Bronchial epithelial cell (primary cell): ENCODE measurements around the gene ERV3-1. TPM values are rescaled to one million over a fixed set of nuclear protein-coding genes. Genes with fewer than 3 reads are reported as not detected.
A peak's percentile ranks its signal among the peaks of the same experiment; 100 is the strongest.
"Not testable (repeated sequence)": the region's sequence is repeated elsewhere in the genome, so short reads cannot be mapped to it uniquely, and the experiment has no call there.

Experiments
- DNase-seq: peaks from one replicate; pipeline ENCODE4 v3.0.0-alpha.2; 2010; ENCODE audit warnings: low read depth
- FAIRE-seq: peaks from 2 replicates; lab custom pipeline; 2011; peaks lifted over from hg19 to GRCh38; lab: Jason Lieb, UNC
- H3K27me3 ChIP-seq: 2 replicates; pipeline ENCODE4 v1.5.1; 2011; ENCODE audit warnings: low read length; ENCODE audit not compliant: control insufficient read depth, insufficient read depth
- H3K36me3 ChIP-seq: 2 replicates; pipeline ENCODE4 v1.5.1; 2011; ENCODE audit warnings: low read length; ENCODE audit not compliant: control insufficient read depth, insufficient read depth
- H3K4me3 ChIP-seq: 2 replicates; pipeline ENCODE4 v1.5.1; 2011; ENCODE audit warnings: mild to moderate bottlenecking, low read depth, low read length, control low read depth
- CTCF ChIP-seq: IDR thresholded peaks from 2 replicates; pipeline ENCODE4 v1.5.1; 2011; ENCODE audit warnings: mild to moderate bottlenecking, moderate library complexity, low read length, control low read depth, inconsistent platforms; ENCODE audit not compliant: insufficient read depth, severe bottlenecking
- total RNA-seq: library from RNA; depleted of rRNA; stranded (reverse); fragments of >200 nt; gene quantifications from 2 replicates; pipeline ENCODE4 v1.2.1, GENCODE V29; 2014

ERV3-1 gene
- total RNA-seq, 1 donor from 2014 or later = 7.4 TPM

DNA sequence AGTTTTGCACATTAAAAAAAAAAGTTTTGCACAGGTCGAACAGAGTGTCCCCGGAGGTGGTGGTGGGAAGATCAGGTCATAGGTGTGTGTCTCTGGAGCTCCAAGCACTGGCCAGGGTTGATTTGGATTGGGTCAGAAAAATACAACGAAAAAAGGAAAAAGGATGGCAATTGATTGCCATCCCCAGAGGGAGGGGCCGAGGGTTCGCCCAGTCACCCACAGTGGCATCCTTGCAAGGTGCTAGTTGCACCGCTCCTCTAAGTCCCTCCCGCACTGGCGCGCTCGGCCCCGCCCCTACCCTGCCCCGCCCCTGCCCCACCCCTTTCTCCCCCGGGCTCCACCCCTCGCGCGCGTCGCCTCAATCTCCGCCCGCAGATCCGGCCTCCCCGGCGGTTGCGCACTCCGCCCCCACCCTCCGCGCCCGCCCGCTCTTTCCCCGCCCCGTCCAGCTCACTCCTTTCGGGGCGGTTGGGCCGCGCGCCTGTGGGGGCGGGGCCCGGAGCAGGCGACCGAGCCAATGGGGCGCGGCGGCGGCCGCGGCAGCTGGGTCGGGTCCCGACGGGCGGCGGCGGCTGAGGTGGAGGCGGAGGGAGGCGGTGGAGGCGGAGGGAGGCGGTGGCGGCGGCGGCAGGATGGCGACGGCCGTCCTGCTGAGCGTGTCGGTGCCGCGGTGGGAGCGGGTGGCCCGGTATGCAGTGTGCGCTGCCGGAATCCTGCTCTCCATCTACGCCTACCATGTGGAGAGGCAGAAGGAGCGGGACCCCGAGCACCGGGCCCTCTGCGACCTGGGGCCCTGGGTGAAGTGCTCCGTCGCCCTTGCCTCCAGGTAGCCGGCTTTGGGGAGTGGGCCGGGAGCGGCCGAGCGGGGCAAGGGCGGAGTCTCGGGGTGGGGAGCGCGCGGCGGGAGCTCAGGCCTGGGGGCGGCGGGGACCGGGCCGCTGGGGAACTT is 31.5 kb upstream of the ERV3-1 start:
- no peak for FAIRE-seq
- no peak for TF ChIP-seq CTCF

GRCh38 chr7:65036526-65036925 is 30.0 kb upstream of the ERV3-1 start:
- H3K36me3 ChIP-seq, FAIRE-seq, H3K27me3 ChIP-seq, DNase-seq, H3K4me3 ChIP-seq: not testable (repeated sequence)

More for the DNA sequence above, 31.5 kb upstream of the ERV3-1 start:
- H3K4me3 ChIP-seq = peak overlapping the region; percentile 69
- H3K36me3 ChIP-seq = no peaks in the 10 kb centered on the region
- peak; percentile 63 for DNase-seq
- no peaks in the 10 kb centered on the region for H3K27me3 ChIP-seq

DNA sequence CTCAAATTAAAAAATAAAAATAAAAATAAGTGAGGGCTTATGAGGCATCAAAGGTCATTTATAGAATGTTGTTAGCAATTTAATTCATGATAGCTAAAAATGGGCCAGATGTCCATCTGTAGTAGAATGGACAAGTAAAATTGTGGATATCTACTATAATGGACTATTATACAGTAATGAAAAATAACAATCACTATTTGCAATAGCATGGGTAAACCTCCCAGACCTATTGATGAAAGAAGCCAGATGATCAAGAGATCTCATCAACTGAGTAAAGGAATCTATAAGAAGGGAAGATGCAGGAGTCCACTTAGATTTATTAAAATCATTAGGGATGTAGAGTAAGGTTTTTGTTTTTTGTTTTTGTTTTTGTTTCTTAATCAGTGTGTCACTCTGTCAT is 29.0 kb upstream of the ERV3-1 start:
- H3K36me3 ChIP-seq, H3K4me3 ChIP-seq, DNase-seq, FAIRE-seq, H3K27me3 ChIP-seq: not testable (repeated sequence)

- not testable (repeated sequence) for DNase-seq, H3K27me3 ChIP-seq, H3K4me3 ChIP-seq, FAIRE-seq, H3K36me3 ChIP-seq
Measured at GRCh38 chr7:65034120-65034782, 27.8 kb upstream of the ERV3-1 start.

- H3K36me3 ChIP-seq, FAIRE-seq, H3K4me3 ChIP-seq, H3K27me3 ChIP-seq, DNase-seq: not testable (repeated sequence)
Measured at GRCh38 chr7:65033391-65033790, 26.9 kb upstream of the ERV3-1 start.

- DNase-seq, H3K4me3 ChIP-seq, FAIRE-seq, H3K36me3 ChIP-seq, H3K27me3 ChIP-seq: not testable (repeated sequence)
Measured at GRCh38 chr7:65025023-65025422, 18.5 kb upstream of the ERV3-1 start.

DNA sequence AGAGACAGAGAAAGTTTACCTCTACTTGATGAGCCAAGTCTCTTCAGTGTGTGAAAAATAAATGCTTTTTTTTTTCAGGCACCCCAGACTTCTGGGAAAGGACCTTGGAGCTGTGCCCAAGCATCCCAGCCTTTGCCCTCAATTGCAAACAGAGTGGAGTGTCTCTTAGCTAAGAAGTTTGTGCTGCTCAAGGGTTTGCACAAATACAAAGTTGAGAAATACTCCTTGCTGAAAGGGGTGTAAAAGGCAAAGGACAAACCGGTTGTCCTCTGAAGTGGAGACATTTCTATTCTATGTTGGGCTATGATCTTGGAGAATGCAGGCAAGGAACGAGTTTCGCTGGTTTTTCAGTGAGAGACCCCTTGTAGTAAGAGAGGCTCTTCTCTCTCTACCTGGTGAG is 14.5 kb upstream of the ERV3-1 start:
- not testable (repeated sequence) for H3K36me3 ChIP-seq, DNase-seq, H3K4me3 ChIP-seq, FAIRE-seq, H3K27me3 ChIP-seq

DNA sequence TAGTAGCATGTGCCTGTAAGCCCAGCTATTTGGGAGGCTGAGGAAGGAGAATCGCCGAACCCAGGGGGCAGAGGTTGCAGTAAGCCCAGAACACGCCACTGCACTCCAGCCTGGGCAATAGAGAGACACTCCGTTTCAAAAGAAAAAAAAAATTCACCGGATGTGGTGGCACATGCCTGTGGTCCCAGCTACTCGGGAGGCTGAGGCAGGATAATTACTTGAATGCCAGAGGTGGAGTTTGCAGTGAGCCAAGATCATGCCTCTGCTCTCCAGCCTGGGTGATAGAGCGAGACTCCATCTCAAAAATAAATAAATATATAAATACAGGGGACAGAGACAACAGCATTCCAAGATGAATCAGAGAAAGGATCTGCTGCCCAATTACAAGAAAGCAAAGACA is 3.4 kb upstream of the ERV3-1 start:
- not testable (repeated sequence) for H3K4me3 ChIP-seq, H3K36me3 ChIP-seq, H3K27me3 ChIP-seq, FAIRE-seq, DNase-seq

- not testable (repeated sequence) for H3K27me3 ChIP-seq, H3K36me3 ChIP-seq, DNase-seq, FAIRE-seq, H3K4me3 ChIP-seq
Measured at GRCh38 chr7:65009394-65009793, 2.9 kb upstream of the ERV3-1 start.

DNA sequence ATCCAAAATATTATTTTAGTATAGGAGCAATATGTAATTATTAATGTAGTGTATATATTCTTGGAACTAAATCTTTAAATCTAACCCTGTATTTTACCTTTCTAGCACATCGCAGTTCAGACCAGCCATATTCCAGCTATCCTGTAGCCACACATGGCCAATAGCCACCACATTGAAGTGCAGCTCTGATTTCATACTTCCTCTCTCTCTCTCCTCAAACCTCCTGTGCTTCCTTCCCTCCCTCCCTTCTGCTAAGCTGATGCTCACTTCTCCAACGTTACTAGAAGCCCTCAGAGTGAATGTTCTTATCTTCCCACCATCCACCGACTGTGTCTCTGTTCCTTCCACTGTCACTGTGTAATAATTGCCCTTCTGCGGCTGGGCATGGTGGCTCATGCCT is 549 bp upstream of the ERV3-1 start:
- not testable (repeated sequence) for FAIRE-seq

More for the DNA sequence above, 549 bp upstream of the ERV3-1 start:
- not testable (repeated sequence) for H3K4me3 ChIP-seq, H3K27me3 ChIP-seq, DNase-seq, H3K36me3 ChIP-seq
